ENCODE measurements around the gene CLEC2L. TPM values are rescaled to one million over a fixed set of nuclear protein-coding genes. Genes with fewer than 3 reads are reported as not detected.
A peak's percentile ranks its signal among the peaks of the same experiment; 100 is the strongest.

The CLEC2L gene
- total RNA-seq, 1 donor from 2014 or later, result 0.15 TPM

DNA sequence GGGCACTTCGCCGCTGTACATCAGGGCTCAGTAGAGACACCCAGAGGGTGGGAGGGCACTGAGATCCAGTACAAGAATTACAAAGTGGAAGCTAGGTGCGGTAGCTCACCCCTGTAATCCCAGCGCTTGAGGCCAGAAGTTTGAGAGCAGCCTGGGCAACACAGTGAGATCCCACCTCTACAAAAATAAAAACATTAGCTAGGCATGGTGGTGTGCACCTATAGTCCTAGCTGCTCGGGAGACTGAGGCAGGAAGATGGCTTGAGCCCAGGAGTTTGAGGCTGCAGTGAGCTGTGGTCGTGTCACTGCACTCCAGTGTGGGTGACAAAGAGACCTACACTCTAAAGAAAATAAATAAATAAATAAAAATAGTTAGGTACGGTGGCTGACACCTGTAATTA, 64.0 kb downstream of the CLEC2L start:
- Histone ChIP-seq H3K79me2 (ENCODE audit: low read depth) (no peaks in the 10 kb centered on the region), H3K4me1 (peaks cover 10% of the 10 kb centered on the region), H3K9ac (no peak overlapping the region), H3K4me2 (no peak overlapping the region), H3K36me3 (no peaks in the 10 kb centered on the region), H3K27ac (no peak overlapping the region), H3F3A (ENCODE audit: low read depth) (no peaks in the 10 kb centered on the region), H4K20me1 (ENCODE audit: low read depth) (peaks cover 6% of the 10 kb centered on the region), H3K4me3 (no peak overlapping the region), H3K27me3 (no peaks in the 10 kb centered on the region), H3K9me3 (ENCODE audit: low read depth) (no peaks in the 10 kb centered on the region), H2AFZ (replicated peaks) (no peak overlapping the region)
- TF ChIP-seq EZH2phosphoT487 (IDR thresholded peaks at IDR 0.05), result no peak
- no peak for TF ChIP-seq CTCF (IDR thresholded peaks at IDR 0.05)
- TF ChIP-seq EZH2 (IDR thresholded peaks at IDR 0.05), result no peak
- peaks cover 6% of the 10 kb centered on the region for H3K27me3 Mint-ChIP-seq (ENCODE audit: insufficient read depth, low read depth)
- H3K27ac Mint-ChIP-seq, result no peak overlapping the region
- H3K4me1 Mint-ChIP-seq, result no peaks in the 10 kb centered on the region
- no peaks in the 10 kb centered on the region for H3K9me3 Mint-ChIP-seq
- no peak for DNase-seq (ENCODE audit: low spot score)
- peaks cover 16% of the 10 kb centered on the region for H3K36me3 Mint-ChIP-seq
- H3K4me3 Mint-ChIP-seq, result no peak overlapping the region

GRCh38 chr7:139588632-139589031, 65.1 kb downstream of the CLEC2L start:
- no peak overlapping the region for H3K9ac ChIP-seq
- no peaks in the 10 kb centered on the region for H3K4me1 Mint-ChIP-seq
- H2AFZ ChIP-seq (replicated peaks), result no peak overlapping the region
- H3K27ac ChIP-seq, result no peak overlapping the region
- peak overlapping the region; percentile 3 for H3K4me2 ChIP-seq
- H3F3A ChIP-seq (ENCODE audit: low read depth), result no peaks in the 10 kb centered on the region
- H3K27me3 Mint-ChIP-seq (ENCODE audit: insufficient read depth, low read depth), result no peaks in the 10 kb centered on the region
- H3K27ac Mint-ChIP-seq, result peak overlapping the region; percentile 79
- DNase-seq (ENCODE audit: low spot score), result peak; percentile 21
- no peaks in the 10 kb centered on the region for H3K9me3 ChIP-seq (ENCODE audit: low read depth)
- no peaks in the 10 kb centered on the region for H3K27me3 ChIP-seq
- TF ChIP-seq CTCF (IDR thresholded peaks at IDR 0.05) (no peak), EZH2 (IDR thresholded peaks at IDR 0.05) (no peak), EZH2phosphoT487 (IDR thresholded peaks at IDR 0.05) (no peak)
- H3K4me3 Mint-ChIP-seq, result no peak overlapping the region
- H3K4me1 ChIP-seq, result peaks cover 5% of the 10 kb centered on the region
- peaks cover 6% of the 10 kb centered on the region for H4K20me1 ChIP-seq (ENCODE audit: low read depth)
- no peaks in the 10 kb centered on the region for H3K36me3 ChIP-seq
- no peaks in the 10 kb centered on the region for H3K79me2 ChIP-seq (ENCODE audit: low read depth)
- H3K9me3 Mint-ChIP-seq, result no peaks in the 10 kb centered on the region
- peaks cover 17% of the 10 kb centered on the region for H3K36me3 Mint-ChIP-seq
- H3K4me3 ChIP-seq, result no peak overlapping the region

DNA sequence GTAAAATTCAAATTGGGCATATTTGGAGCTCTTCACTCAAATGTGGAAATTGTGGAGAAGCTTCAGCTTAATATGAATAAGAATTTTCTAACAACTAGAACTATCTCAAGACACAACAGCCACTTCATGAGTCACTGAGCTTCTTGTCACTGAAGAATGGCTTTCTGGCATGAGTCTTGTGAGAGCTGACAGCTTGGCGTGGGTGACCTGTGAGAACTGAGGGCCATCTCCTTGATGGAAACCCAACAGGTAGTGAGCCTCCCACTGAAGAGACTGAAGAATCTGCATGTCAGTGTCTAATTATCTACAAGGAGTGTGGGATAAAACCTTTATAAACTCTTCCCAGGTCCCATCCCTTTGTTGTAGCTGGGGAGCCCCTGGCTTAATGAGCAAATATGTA, 66.0 kb downstream of the CLEC2L start:
- Histone ChIP-seq H3K36me3 (no peaks in the 10 kb centered on the region), H4K20me1 (ENCODE audit: low read depth) (peaks cover 4% of the 10 kb centered on the region), H2AFZ (replicated peaks) (no peak overlapping the region), H3K27me3 (no peaks in the 10 kb centered on the region), H3K4me1 (no peaks in the 10 kb centered on the region), H3F3A (ENCODE audit: low read depth) (no peaks in the 10 kb centered on the region), H3K4me2 (no peak overlapping the region), H3K9ac (no peak overlapping the region), H3K79me2 (ENCODE audit: low read depth) (no peaks in the 10 kb centered on the region), H3K27ac (no peak overlapping the region), H3K9me3 (ENCODE audit: low read depth) (no peaks in the 10 kb centered on the region), H3K4me3 (no peak overlapping the region)
- Mint-ChIP-seq H3K36me3 (peaks cover 23% of the 10 kb centered on the region), H3K27me3 (ENCODE audit: insufficient read depth, low read depth) (peaks cover 3% of the 10 kb centered on the region), H3K4me1 (no peaks in the 10 kb centered on the region), H3K4me3 (no peak overlapping the region), H3K9me3 (no peaks in the 10 kb centered on the region), H3K27ac (no peak overlapping the region)
- DNase-seq (ENCODE audit: low spot score), result no peak
- TF ChIP-seq CTCF (IDR thresholded peaks at IDR 0.05) (no peak), EZH2phosphoT487 (IDR thresholded peaks at IDR 0.05) (no peak), EZH2 (IDR thresholded peaks at IDR 0.05) (no peak)
